Activated CD4-positive, alpha-beta T cell treated with anti-CD3 and anti-CD28 coated beads, Interleukin-2, Interleukin-4, amounts not matched to agents 100 ng/mL and 50 ng/mL, durations not matched to agents 16 hours and 8 hours (primary cell): ENCODE results near the gene DSC3.
"Not testable (repeated sequence)": the region's sequence is repeated elsewhere in the genome, so short reads cannot be mapped to it uniquely, and the experiment has no call there.

Source experiments
- DNase-seq: peaks from one replicate; pipeline ENCODE4 v3.0.0-alpha.2; 2020; ENCODE audit warnings: low spot score

Gene DSC3

DNA sequence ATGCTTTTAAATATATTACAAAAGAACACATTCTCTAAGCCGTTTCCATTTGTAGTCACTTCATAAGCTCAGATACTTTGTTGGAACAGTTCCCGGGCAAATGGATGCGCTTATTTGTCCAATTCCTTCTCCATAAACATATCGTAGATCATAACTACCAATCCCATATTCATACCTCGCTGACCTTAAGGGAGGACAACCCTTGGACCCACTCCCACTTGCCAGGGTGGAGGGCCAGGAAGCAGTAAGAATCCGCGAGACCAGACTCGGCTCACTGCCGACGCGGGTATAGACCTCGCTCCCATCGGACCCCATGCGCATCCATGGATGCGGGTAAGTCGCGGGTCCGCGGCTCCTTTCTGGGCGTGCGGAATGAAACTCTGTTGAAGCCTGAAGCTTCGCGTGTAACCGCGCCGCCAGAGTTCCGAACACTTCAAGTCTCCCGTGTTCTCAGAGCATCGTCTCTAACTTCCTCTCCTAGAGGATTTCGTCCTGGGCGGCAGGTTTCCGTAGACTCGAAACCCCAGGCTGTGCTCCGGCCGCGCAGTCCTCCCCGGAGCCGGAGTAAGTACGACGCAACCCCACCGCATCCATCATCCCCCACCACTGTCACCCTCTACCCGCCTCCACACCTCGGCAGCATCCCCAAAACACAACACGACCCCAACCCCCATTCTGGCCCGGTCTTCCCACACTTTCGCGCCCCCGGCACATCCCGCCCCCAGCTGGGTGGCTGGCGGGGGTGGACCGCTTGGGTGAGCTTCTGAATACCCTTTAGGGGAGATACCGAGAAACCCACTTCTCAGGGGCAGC is 1.1 kb downstream of the DSC3 start:
- DNase-seq = no peak

DNA sequence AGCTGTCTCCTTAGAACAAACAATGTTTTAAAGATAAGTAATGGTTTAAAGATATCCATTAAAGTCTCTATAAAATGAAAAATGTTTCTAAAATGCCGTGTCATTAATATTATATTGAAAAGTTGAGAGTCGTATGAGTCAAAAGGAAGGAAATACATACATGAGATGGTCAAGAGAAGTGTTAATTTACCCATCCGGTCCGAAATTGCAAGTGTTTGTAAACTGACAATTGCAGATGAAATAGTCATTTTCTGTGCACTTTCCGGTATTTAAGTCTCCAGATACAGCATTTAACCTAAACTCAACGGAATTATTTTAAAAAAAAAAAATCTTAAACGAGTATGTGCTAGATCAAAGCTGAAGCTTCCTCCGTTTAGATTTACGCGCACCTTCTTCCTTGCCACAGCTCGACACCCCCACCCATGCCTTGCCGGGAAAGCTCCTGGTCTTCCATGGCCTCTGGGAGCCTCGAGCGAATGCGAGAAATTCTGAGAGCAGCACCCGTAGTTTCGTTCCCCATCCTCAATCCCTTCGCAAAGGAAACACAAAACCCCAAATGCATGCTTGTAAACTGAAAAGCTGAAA is 1.8 kb downstream of the DSC3 start:
- no peak for DNase-seq

DNA sequence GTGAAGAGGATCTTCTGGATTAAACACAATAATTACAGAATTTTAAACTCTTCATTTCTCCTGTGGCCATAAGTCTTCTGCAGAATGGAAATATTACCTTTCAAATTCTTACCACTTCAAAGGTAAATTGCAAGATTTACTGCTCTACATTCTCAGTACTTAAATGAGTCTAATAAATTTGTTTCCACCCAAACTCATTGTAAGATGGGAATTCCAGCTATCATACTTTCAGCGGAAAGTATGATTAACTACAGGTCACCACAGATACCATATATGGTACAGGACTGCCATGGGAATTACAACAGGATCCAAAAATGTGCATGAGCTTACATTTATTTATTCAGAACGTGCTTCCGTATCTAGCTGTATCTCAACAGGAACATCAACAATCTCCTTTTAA is 3.1 kb downstream of the DSC3 start:
- no peak for DNase-seq

DNA sequence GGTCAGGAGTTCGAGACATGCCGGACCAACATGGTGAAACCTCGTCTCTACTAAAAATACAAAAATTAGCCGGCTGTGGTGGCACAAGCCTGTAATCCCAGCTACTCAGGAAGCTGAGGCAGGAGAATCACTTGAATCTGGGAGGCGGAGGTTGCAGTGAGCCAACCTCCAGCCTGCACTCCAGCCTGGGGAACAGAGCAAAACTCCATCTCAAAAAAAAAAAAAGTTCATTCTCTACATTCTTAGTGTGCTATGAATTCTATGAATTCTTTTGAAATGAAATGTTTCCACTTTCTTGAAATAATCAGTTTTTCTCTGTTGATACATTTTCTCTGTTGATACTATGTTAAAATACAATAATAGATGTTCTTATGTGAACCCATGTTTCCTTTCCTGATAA is 4.9 kb downstream of the DSC3 start:
- not testable (repeated sequence) for DNase-seq

GRCh38 chr18:31034541-31034940 is 8.0 kb downstream of the DSC3 start:
- DNase-seq = no peak

DNA sequence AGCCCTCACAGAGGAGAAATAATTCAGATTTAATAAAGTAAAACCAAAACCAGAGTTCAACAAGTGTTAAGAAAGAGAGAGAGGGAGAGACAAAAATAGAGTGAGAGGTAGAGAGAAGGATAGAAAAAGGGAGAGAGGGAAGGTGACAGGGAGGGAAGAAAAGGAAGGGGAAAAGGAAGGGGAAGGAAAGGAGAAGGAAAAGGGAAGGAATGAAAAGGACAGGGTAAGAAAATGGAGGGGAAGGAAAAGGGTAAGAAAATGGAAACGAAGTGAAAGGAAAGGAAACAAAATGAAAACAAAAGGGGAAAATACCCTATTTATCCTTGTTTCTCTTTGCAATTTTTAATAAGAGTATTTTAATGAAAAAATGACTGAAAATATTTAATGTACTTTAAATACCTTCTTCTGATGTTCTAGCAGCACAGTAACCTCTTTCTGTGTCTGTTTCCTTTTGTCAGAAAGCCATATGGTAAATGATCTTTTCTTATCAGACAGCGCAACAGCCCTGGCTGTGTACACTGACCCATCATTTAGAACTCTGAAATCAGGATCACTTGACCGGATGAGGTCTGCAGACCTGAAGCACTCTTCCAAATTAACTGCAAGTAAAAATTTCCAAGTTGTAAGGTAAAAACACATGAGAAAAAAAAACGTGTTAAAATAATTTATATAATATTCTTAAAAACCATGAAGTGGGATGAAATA is 11.8 kb downstream of the DSC3 start:
- DNase-seq = no peak

DNA sequence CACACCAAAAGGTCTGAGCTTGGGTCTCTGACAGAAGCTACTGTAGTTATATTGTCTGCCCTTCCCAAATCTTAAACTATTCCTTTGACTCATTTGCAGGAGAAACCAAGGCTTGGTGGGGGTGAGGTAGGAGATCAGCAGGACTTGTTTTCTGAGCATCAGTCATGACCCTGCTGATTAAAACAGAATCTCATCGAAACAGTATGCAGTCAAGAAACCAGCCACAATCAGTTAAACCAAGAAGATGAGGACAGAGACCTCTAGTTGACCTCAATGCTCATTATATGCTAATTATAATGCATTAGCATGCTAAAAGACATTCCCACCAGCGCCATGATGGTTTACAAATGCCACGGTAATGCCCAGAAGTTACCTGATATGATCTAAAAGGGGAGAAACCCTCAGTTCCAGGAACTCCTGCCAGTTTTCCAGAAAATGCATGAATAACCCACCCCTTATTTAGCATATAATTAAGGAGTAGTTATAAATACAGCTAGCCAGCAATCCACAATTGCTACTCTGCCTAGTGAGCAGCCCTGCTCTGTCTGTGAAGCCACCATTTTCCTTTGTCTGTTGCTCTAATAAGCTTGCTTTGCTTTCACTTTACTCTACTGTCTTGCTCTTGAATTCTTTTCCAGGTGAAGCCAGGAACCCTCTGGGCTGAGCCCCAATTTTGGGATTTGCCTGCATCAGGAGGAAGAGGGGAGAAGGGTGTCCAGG is 26.7 kb downstream of the DSC3 start:
- DNase-seq = no peak

- not testable (repeated sequence) for DNase-seq
These were observed 31.1 kb downstream of the DSC3 start for GRCh38 chr18:31011455-31011854.

GRCh38 chr18:31010601-31011000 is 31.9 kb downstream of the DSC3 start:
- no peak for DNase-seq

DNA sequence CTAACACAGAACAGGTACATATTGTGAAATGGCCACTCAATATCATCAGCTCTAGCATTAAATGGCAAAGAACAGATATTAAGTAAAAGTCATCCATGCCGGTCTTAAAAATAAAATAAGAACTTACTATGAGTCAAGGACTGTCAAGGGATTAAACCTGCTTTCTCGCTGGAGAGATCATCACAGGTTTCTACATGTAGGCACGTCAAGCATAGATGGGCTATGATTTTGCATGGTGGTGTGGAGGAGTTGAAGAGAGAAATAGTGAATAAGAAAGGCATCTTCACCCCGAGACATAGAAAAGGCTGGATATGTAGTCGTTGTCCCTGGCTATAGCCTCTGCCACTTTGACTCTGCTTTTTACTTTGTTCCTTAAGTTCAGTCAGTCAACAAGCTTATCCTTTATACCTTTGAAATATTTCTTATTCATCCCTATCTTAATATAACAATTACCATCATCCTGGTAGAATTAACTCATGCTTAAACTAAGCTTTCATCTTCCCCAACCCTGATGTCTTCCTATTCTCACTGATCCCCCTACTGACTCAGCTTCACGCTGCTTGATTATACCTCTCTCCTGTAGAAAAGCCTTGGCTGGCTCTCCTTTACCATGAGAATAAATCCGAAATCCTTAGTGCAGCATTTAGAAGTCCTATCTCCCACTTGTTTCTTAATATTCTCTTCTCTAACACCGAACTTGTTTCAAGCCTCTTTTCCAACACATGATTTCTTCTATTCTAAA is 42.5 kb downstream of the DSC3 start:
- no peak for DNase-seq

DNA sequence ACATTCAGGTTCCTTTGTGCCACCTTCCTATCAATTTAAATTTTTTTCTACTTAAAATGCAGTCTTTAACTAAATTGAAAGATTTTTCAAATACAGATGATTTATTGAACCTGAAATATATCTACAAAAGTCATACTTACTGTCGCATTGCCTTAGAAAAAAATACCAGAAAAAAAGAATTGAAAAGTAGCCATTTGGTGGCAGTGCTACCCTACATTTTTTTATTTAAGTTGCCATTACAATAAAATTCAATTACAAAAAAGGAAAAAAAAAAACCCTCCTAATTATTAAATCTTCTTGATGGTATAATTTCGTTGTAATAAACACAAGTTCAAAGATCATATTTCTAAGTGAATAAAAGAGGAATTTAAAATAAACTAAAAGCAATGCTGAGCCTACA is 43.4 kb downstream of the DSC3 start:
- no peak for DNase-seq

GRCh38 chr18:30997223-30997622 is 45.3 kb downstream of the DSC3 start:
- no peak for DNase-seq

DNA sequence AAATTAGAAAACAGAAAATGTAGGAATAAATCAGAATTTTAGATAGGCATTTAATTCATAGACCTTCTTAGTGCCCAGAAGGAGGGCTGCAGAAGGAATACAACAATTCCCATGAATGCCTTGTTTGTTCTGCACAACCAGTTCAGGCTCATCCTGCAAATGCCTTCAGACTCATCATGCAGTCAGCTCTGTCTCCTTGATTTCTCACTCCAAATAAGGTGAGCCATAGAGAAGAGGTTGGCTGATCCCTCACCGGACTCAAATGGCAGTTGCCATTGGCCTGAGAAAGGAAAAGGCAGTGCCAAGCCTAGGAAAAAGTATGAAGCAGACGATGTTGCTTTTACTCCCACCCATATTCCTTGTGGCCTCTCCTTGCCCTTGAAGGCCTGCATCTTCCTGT is 50.3 kb downstream of the DSC3 start:
- no peak for DNase-seq

DNA sequence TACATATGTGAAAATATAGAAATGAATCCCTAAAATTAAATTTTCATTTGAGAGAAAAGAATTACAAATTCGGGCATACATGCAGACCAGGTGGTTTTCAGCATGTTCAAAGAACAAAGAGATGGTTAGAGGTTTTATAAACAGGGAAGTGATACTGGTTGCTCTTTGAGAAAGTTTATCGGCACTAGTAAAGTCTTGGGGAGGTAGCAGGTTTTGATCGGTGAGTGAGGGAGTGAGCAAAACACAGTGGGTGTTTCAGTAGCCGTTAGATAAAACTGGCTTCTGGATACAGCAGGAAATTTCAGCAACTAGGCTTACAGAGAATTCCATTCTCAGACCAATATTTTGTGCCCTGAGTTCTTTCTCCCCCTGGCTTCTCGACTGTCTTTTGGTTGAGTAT is 51.1 kb downstream of the DSC3 start:
- no peak for DNase-seq

GRCh38 chr18:30989141-30989540 is 53.4 kb downstream of the DSC3 start:
- DNase-seq = no peak

DNA sequence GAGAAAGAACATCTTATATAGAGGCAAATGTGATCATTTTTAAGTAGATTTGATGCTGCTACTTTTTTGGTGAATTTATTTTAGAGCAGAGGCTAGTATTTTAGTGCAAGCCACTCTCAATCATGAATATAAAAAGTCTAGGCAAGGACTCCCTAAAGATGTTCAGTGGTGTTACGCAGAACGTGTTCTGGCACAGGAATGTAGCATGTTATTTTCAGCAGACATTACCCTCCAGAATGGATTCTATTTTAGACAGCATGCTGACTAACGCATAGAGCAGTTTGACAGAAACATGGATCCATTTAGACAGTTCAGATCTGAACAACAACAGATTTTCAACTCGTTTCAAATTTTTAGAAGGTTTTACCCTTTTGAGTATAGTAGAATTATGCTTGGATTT is 54.1 kb downstream of the DSC3 start:
- no peak for DNase-seq

- DNase-seq = no peak
These were observed 54.9 kb downstream of the DSC3 start for GRCh38 chr18:30987467-30988241.

DNA sequence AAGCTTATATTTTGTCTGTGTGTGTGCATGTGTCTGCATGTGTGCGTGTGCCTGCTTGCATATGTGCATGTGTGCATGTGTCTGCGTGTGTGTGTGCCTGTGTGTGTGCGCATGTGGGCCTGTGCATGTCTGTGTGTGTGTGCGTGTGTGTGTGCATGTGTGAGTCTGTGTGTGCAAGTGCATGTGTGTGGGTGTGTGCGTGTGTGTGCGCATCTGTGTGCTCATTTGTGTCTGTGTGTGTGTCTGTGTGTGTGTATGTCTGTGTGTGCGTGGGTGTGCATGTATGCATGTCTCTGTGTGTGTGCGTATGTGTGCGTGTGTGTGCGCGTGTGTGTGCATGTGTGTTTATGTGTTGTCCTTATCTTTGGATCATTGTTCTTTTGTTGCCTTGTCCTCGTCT is 56.8 kb downstream of the DSC3 start:
- DNase-seq = no peak

DNA sequence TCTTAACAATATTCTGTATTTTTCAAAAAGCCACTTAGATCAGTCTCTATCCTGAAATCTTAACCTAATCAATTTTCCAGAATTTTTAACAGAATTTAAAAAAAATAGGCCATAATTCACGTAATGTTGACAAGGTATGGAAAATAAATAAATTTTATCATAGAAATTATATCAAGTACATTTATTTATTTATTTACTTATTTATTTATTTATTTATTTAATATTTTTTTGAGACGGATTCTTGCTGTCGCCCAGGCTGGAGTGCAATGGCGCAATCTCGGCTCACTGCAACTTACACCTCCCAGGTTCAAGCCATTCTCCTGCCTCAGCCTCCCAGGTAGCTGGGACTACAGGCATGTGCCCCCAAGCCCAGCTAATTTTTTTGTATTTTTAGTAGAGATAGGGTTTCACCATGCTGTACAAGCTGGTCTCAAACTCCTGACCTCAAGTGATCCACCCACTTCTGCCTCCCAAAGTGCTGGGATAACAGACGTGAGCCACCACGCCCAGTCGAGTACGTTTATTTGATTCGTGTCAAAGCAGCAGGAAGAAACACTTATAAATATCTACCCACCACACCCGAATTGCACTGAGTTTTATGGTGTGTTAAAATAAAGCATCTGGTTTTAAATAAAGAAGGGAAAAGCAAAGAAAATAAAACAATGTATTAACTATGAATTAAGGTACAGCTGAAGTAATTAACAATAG is 60.1 kb downstream of the DSC3 start:
- DNase-seq = no peak

DNA sequence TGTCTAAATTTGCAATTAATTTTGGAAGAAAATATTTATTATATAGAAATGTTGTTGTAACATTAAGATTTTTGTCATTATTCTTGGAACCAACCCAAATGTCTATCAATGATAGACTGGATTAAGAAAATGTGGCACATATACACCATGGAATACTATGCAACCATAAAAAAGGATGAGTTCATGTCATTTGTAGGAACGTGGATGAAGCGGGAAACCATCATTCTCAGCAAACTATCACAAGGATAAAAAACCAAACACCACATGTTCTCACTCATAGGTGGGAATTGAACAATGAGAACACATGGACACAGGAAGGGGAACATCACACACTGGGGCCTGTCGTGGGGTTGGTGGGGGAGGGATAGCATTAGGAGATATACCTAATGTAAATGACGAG is 64.5 kb downstream of the DSC3 start:
- not testable (repeated sequence) for DNase-seq
